Right lobe of liver (tissue), 4 donors: ENCODE measurements around the gene RIC3.

ENCODE experiments used
- CTCF ChIP-seq, 4 donors: fragments of 200-600 bp in 3 of 4; fragments of 450-650 bp in 1 of 4; IDR thresholded peaks; one replicate each; pipeline versions ENCODE4 v1.5.1 to v1.8.0; 2016 to 2022; ENCODE audit warnings: antibody characterized with exemption in 4 of 4, mild to moderate bottlenecking in 2 of 4
- POLR2A ChIP-seq: fragments of 450-650 bp; IDR thresholded peaks from one replicate; pipeline ENCODE4 v1.6.1; 2017; ENCODE audit warnings: antibody characterized with exemption, mild to moderate bottlenecking
- donor health status: DM: no; HTN: no; CAD: no.
- donor health status: DM: no; HTN: no; CAD: no.
- donor health status: DM: no; HTN: yes; CAD: no.

GRCh38 chr11:8111636-8112035, 57.2 kb downstream of the RIC3 start:
- TF ChIP-seq CTCF (IDR thresholded peaks at IDR 0.05), result no peak
- no peak for TF ChIP-seq POLR2A
